Measurements from ENCODE around the gene LSM3.

Gene LSM3

DNA sequence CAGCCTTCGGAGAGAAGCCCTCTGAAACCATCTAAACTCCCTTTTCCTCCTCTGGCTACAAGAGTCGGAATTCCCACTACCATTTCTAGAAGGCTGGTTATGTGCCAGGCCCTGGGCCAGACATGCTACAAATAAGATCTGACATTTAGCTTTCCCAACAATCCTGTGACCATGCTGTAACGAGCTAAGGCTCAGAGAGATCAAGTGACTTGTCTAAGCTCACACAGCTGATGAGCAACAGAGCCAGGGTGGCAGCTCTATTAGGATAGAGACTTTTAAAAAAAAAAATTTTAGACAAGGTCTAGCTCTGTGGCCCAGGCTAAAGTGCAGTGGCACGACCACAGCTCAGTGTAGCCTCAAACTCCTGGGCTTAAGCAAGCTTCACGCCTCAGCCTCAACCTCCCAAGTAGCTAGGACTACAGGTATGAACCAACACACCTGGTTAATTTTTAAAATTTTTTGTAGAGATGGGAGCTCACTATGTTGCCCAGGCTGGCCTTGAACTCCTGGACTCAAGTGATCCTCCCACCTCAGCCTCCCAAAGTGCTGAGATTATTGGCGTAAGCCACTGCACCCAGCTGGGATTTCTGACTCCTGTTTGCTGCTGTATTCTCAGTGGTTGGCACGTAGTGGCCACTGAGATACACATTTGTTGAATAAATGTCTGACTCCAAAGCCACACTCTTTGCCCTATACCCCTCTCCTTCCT is 34.6 kb downstream of the LSM3 start:
- no peaks in the 10 kb centered on the region for H3K27me3 ChIP-seq (ENCODE audit: insufficient read depth, low read length)
- H3K79me2 ChIP-seq (ENCODE audit: insufficient read depth, low read length), result no peaks in the 10 kb centered on the region
- H3K36me3 ChIP-seq (ENCODE audit: insufficient read depth, low read length), result no peaks in the 10 kb centered on the region
- H2AFZ ChIP-seq (ENCODE audit: low read length), result no peak overlapping the region
- no peak overlapping the region for H3K4me2 ChIP-seq (ENCODE audit: low read length)
- no peaks in the 10 kb centered on the region for H3F3A ChIP-seq (ENCODE audit: insufficient read depth, low read length)
- H3K4me1 ChIP-seq (ENCODE audit: insufficient read depth, low read length, severe bottlenecking), result no peaks in the 10 kb centered on the region
- no peak for TF ChIP-seq CTCF (IDR thresholded peaks at IDR 0.05; ENCODE audit: low read length)
- TF ChIP-seq EZH2 (IDR thresholded peaks at IDR 0.05; ENCODE audit: borderline replicate concordance, low read length), result no peak
- H3K9ac ChIP-seq (ENCODE audit: low read length), result no peak overlapping the region
- no peak overlapping the region for H3K27ac ChIP-seq (ENCODE audit: low read depth, low read length, poor library complexity, severe bottlenecking)
- no peaks in the 10 kb centered on the region for H4K20me1 ChIP-seq (ENCODE audit: insufficient read depth, low read length)
- H3K9me2 ChIP-seq (ENCODE audit: low read depth, low read length), result no peaks in the 10 kb centered on the region
- no peaks in the 10 kb centered on the region for H3K9me3 ChIP-seq (ENCODE audit: low read length)
- no peak overlapping the region for H3K4me3 ChIP-seq (ENCODE audit: low read depth, low read length, poor library complexity, severe bottlenecking)

DNA sequence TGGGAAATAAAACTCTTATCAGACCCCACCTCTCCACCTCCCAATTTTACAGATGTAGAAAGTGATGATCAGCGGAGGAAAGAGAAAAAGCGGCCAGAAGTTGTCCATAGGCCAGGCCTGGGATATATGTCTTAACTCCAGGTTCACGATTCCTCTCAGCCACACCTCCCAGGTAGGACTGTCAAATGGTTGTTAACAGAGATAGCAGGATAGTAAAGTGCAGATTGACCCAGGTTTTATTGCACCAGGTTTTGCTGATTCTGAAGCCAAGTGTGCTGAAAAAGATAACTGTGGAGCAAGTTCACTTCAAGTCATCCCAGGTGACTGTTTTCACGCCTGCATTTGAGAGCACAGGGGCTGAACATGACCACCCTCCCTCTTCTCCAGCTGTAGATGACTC is 36.1 kb downstream of the LSM3 start:
- no peaks in the 10 kb centered on the region for H3K9me2 ChIP-seq (ENCODE audit: low read depth, low read length)
- H3K9ac ChIP-seq (ENCODE audit: low read length), result no peak overlapping the region
- no peaks in the 10 kb centered on the region for H3K9me3 ChIP-seq (ENCODE audit: low read length)

GRCh38 chr3:14216257-14217048 is 37.8 kb downstream of the LSM3 start:
- Histone ChIP-seq H3K79me2 (ENCODE audit: insufficient read depth, low read length) (no peaks in the 10 kb centered on the region), H3F3A (ENCODE audit: insufficient read depth, low read length) (no peaks in the 10 kb centered on the region), H4K20me1 (ENCODE audit: insufficient read depth, low read length) (no peaks in the 10 kb centered on the region), H3K27ac (ENCODE audit: low read depth, low read length, poor library complexity, severe bottlenecking) (no peak overlapping the region), H3K36me3 (ENCODE audit: insufficient read depth, low read length) (no peaks in the 10 kb centered on the region; the same call in 1 of the 2 replicates), H3K4me3 (ENCODE audit: low read depth, low read length, poor library complexity, severe bottlenecking) (no peak overlapping the region), H3K9me3 (ENCODE audit: low read length) (peaks cover 4% of the 10 kb centered on the region; the same call in 1 of the 2 replicates), H3K9ac (ENCODE audit: low read length) (no peak overlapping the region), H3K4me2 (ENCODE audit: low read length) (no peak overlapping the region; the same call in 1 of the 2 replicates), H3K27me3 (ENCODE audit: insufficient read depth, low read length) (no peaks in the 10 kb centered on the region), H2AFZ (ENCODE audit: low read length) (no peak overlapping the region), H3K4me1 (ENCODE audit: insufficient read depth, low read length, severe bottlenecking) (no peaks in the 10 kb centered on the region), H3K9me2 (ENCODE audit: low read depth, low read length) (no peaks in the 10 kb centered on the region)
- TF ChIP-seq CTCF (IDR thresholded peaks at IDR 0.05; ENCODE audit: low read length), result peak; percentile 35
- no peak for TF ChIP-seq EZH2 (IDR thresholded peaks at IDR 0.05; ENCODE audit: borderline replicate concordance, low read length)

More for the DNA sequence above, 36.1 kb downstream of the LSM3 start:
- Histone ChIP-seq H4K20me1 (ENCODE audit: insufficient read depth, low read length) (no peaks in the 10 kb centered on the region), H3K36me3 (ENCODE audit: insufficient read depth, low read length) (no peaks in the 10 kb centered on the region), H3K4me1 (ENCODE audit: insufficient read depth, low read length, severe bottlenecking) (no peaks in the 10 kb centered on the region), H3K27me3 (ENCODE audit: insufficient read depth, low read length) (no peaks in the 10 kb centered on the region), H3F3A (ENCODE audit: insufficient read depth, low read length) (no peaks in the 10 kb centered on the region), H2AFZ (ENCODE audit: low read length) (no peak overlapping the region), H3K4me2 (ENCODE audit: low read length) (no peak overlapping the region), H3K27ac (ENCODE audit: low read depth, low read length, poor library complexity, severe bottlenecking) (no peak overlapping the region), H3K4me3 (ENCODE audit: low read depth, low read length, poor library complexity, severe bottlenecking) (no peak overlapping the region), H3K79me2 (ENCODE audit: insufficient read depth, low read length) (no peaks in the 10 kb centered on the region)
- no peak for TF ChIP-seq CTCF (IDR thresholded peaks at IDR 0.05; ENCODE audit: low read length)
- TF ChIP-seq EZH2 (IDR thresholded peaks at IDR 0.05; ENCODE audit: borderline replicate concordance, low read length), result no peak

Data from OCI-LY1 (cell line).